Activated gamma-delta T cell treated with Interleukin-2 at 50 U/mL for 16 hours (primary cell): ENCODE measurements around the gene CCDC185.
"Not testable (repeated sequence)": the region's sequence is repeated elsewhere in the genome, so short reads cannot be mapped to it uniquely, and the experiment has no call there.

ENCODE experiments used
- DNase-seq: peaks from one replicate; pipeline ENCODE4 v3.0.0-alpha.2; 2020

The CCDC185 gene

GRCh38 chr1:223399393-223399792 lies 6.2 kb downstream of the CCDC185 start:
- DNase-seq, result not testable (repeated sequence)

GRCh38 chr1:223401873-223402789 lies 8.9 kb downstream of the CCDC185 start:
- no peak for DNase-seq

GRCh38 chr1:223402790-223403142 lies 9.6 kb downstream of the CCDC185 start:
- DNase-seq, result no peak

GRCh38 chr1:223403184-223403815 lies 10.1 kb downstream of the CCDC185 start:
- DNase-seq, result no peak

- no peak for DNase-seq
Measured at GRCh38 chr1:223405507-223405906, 12.3 kb downstream of the CCDC185 start.

GRCh38 chr1:223410036-223410435 lies 16.8 kb downstream of the CCDC185 start:
- DNase-seq, result no peak

GRCh38 chr1:223411309-223411708 lies 18.1 kb downstream of the CCDC185 start:
- no peak for DNase-seq

- DNase-seq, result no peak
Measured at GRCh38 chr1:223411710-223412109, 18.5 kb downstream of the CCDC185 start.

- DNase-seq, result no peak
Measured at GRCh38 chr1:223413216-223413615, 20.0 kb downstream of the CCDC185 start.

GRCh38 chr1:223417444-223417843 lies 24.2 kb downstream of the CCDC185 start:
- no peak for DNase-seq

GRCh38 chr1:223417903-223418663 lies 24.9 kb downstream of the CCDC185 start:
- no peak for DNase-seq

- DNase-seq, result no peak
Measured at GRCh38 chr1:223419115-223419514, 25.9 kb downstream of the CCDC185 start.

- DNase-seq, result no peak
Measured at GRCh38 chr1:223419561-223419960, 26.3 kb downstream of the CCDC185 start.

- no peak for DNase-seq
Measured at GRCh38 chr1:223421025-223421424, 27.8 kb downstream of the CCDC185 start.

GRCh38 chr1:223421676-223422075 lies 28.5 kb downstream of the CCDC185 start:
- DNase-seq, result no peak

GRCh38 chr1:223422911-223423310 lies 29.7 kb downstream of the CCDC185 start:
- no peak for DNase-seq

- DNase-seq, result no peak
Measured at GRCh38 chr1:223423641-223424233, 30.5 kb downstream of the CCDC185 start.

- DNase-seq, result no peak
Measured at GRCh38 chr1:223425550-223425949, 32.3 kb downstream of the CCDC185 start.

- no peak for DNase-seq
Measured at GRCh38 chr1:223426936-223427335, 33.7 kb downstream of the CCDC185 start.

- no peak for DNase-seq
Measured at GRCh38 chr1:223429313-223429731, 36.1 kb downstream of the CCDC185 start.

GRCh38 chr1:223429821-223430220 lies 36.6 kb downstream of the CCDC185 start:
- no peak for DNase-seq

- DNase-seq, result no peak
Measured at GRCh38 chr1:223430236-223430635, 37.0 kb downstream of the CCDC185 start.

- DNase-seq, result no peak
Measured at GRCh38 chr1:223437151-223437550, 43.9 kb downstream of the CCDC185 start.
